GM12878 (cell line): ENCODE measurements around the gene GSTM5.

ENCODE experiments used
- CEBPB ChIP-seq, 2 experiments: fragments of 150-350 bp in 1 of 2; IDR thresholded peaks; 2 replicates each; pipeline ENCODE4 v1.6.1; 2012 to 2014; ENCODE audit warnings: low read depth in 2 of 2, low read length in 2 of 2, borderline replicate concordance in 1 of 2, inconsistent platforms in 1 of 2
- CTCF ChIP-seq, 3 experiments: IDR thresholded peaks in 2 of 3; conservative IDR thresholded peaks in 1 of 3; 2 replicates each; pipeline ENCODE4 v1.5.1; 2011; ENCODE audit warnings: low read depth in 3 of 3, low read length in 3 of 3, mild to moderate bottlenecking in 3 of 3, control low read depth in 2 of 3, moderate library complexity in 2 of 3, inconsistent platforms in 1 of 3, mixed read lengths in 1 of 3; ENCODE audit not compliant: control insufficient read depth in 2 of 3, insufficient read depth in 1 of 3; ENCODE audit errors: extremely low read depth in 1 of 3
- REST ChIP-seq: IDR thresholded peaks from 2 replicates; pipeline ENCODE4 v1.6.1; 2012; ENCODE audit warnings: mild to moderate bottlenecking, low read depth, low read length
- TAF1 ChIP-seq: IDR thresholded peaks from 2 replicates; pipeline ENCODE4 v1.6.1; 2011; ENCODE audit warnings: mild to moderate bottlenecking, low read depth, low read length, borderline replicate concordance
- TCF7 ChIP-seq: IDR thresholded peaks from 2 replicates; pipeline ENCODE4 v1.6.1; 2014; ENCODE audit warnings: antibody characterized with exemption, borderline replicate concordance

- TF ChIP-seq CTCF (IDR thresholded peaks at IDR 0.05 in 2 of 3, conservative IDR thresholded peaks at IDR 0.05 in 1 of 3; ENCODE audit: control insufficient read depth in 2 of 3, extremely low read depth in 1 of 3, insufficient read depth in 1 of 3, low read depth in 3 of 3, low read length in 3 of 3) (no peak), TCF7 (no peak), CEBPB (IDR thresholded peaks at IDR 0.05; ENCODE audit: borderline replicate concordance in 1 of 2, low read depth in 2 of 2, low read length in 2 of 2) (no peak), REST (no peak), TAF1 (no peak)
These were observed 6.6 kb upstream of the GSTM5 start for GRCh38 chr1:109705411-109705810.
